ENCODE results near the gene TESMIN. TPM values are rescaled to one million over a fixed set of nuclear protein-coding genes. Genes with fewer than 3 reads are reported as not detected.

The TESMIN gene
- total RNA-seq, 4 donors from 2014 or later: 0.16 to 0.17 TPM; not detected in 2

DNA sequence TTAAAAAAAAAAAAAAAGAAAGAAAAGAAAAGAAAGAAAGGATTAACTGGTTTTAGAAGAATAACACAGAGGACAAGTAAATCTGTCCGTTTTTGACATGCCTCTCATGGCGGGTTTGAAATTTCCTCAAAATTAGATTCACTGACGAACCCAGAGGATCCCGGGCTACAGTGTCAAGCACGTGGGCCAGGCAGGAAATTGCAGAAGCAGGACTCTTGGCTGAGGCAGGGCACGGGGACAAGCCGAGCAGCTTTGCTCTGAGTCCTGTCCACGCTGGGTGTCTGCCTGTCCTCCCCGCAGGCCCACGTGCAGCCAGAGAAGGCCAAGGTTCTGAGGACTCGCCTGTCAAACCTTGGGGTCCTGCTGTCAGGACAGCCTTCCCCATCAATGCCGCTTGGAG, 42.3 kb downstream of the TESMIN start:
- TF ChIP-seq, protein P1, sequence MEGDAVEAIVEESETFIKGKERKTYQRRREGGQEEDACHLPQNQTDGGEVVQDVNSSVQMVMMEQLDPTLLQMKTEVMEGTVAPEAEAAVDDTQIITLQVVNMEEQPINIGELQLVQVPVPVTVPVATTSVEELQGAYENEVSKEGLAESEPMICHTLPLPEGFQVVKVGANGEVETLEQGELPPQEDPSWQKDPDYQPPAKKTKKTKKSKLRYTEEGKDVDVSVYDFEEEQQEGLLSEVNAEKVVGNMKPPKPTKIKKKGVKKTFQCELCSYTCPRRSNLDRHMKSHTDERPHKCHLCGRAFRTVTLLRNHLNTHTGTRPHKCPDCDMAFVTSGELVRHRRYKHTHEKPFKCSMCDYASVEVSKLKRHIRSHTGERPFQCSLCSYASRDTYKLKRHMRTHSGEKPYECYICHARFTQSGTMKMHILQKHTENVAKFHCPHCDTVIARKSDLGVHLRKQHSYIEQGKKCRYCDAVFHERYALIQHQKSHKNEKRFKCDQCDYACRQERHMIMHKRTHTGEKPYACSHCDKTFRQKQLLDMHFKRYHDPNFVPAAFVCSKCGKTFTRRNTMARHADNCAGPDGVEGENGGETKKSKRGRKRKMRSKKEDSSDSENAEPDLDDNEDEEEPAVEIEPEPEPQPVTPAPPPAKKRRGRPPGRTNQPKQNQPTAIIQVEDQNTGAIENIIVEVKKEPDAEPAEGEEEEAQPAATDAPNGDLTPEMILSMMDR (IDR thresholded peaks at IDR 0.05 in 4 of 5, conservative IDR thresholded peaks at IDR 0.05 in 1 of 5): no peak
- TF ChIP-seq POLR2A (IDR thresholded peaks at IDR 0.05): no peak
- Histone ChIP-seq H3K4me3 (no peak overlapping the region), H3K36me3 (no peaks in the 10 kb centered on the region), H3K4me1 (no peaks in the 10 kb centered on the region), H3K27me3 (peaks cover 0 to 16% (median 2%) of the 10 kb centered on the region in 3 donors), H3K27ac (no peak overlapping the region), H3K9me3 (no peaks in the 10 kb centered on the region)
- DNase-seq (no peak), ATAC-seq (no peak)
- intact Hi-C loops (cut with DNase I; ENCODE audit: low total_unique reads) (no loop called here), in situ Hi-C loops (cut with MboI; ENCODE audit: low sequenced_read_pairs in 4 of 4) (no loop called here)

DNA sequence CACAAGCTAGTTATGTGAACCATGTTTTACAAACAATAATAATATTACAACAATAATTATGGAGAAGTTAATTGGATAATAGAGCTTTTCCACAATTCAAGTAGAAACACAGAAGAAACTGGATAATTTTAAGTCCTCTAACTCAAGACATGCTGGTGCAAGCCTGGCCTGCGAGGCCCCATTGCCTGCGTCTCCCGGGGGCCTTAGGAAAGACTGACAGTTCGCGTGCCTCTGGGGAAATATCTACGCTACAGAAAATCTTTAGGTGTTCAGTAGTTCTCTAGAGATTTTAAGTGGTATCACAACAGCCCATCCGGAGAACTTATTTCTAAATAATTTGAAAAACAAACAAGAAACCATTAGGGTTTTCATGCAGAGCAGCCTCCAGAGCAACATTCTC, 43.8 kb downstream of the TESMIN start:
- ATAC-seq: no peak
- Histone ChIP-seq H3K36me3 (no peaks in the 10 kb centered on the region), H3K27ac (no peak overlapping the region), H3K9me3 (no peaks in the 10 kb centered on the region), H3K4me1 (no peaks in the 10 kb centered on the region), H3K4me3 (no peak overlapping the region), H3K27me3 (peaks cover 0 to 21% (median 2%) of the 10 kb centered on the region in 3 donors)
- in situ Hi-C loops (cut with MboI; ENCODE audit: low sequenced_read_pairs in 4 of 4) (no loop called here), intact Hi-C loops (cut with DNase I; ENCODE audit: low total_unique reads) (no loop called here)
- no peak for TF ChIP-seq POLR2A (IDR thresholded peaks at IDR 0.05)
- TF ChIP-seq, protein P1 (IDR thresholded peaks at IDR 0.05 in 4 of 5, conservative IDR thresholded peaks at IDR 0.05 in 1 of 5): no peak
- DNase-seq: no peak

DNA sequence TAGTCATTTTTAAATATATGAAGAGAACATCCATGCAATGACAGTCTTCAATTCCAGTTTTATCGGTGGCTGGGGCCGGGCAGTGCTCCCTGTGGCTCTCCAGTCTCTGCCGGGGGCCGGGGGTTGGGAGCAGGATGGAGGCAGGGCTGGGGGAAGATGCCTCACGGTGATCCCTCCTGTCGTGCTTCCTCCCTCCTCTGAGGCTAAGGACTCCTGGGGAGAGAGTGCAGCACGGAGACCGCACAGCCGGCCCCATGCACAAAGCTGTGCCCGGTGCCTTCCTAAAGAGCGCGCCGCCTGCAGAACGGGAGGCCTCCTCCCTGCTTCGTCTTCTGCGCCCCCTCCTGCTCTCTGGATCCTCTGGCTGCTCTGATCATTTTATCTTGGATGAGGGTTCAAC, 46.4 kb downstream of the TESMIN start:
- no peak for DNase-seq
- in situ Hi-C loops (cut with MboI; ENCODE audit: low sequenced_read_pairs in 4 of 4): no loop called here
- Histone ChIP-seq H3K27me3 (peaks cover 10 to 39% (median 12%) of the 10 kb centered on the region in 3 donors), H3K4me1 (no peaks in the 10 kb centered on the region), H3K4me3 (no peak overlapping the region), H3K36me3 (no peaks in the 10 kb centered on the region), H3K9me3 (no peaks in the 10 kb centered on the region), H3K27ac (no peak overlapping the region)
- ATAC-seq: no peak
- TF ChIP-seq, protein P1 (IDR thresholded peaks at IDR 0.05 in 4 of 5, conservative IDR thresholded peaks at IDR 0.05 in 1 of 5): no peak
- TF ChIP-seq POLR2A (IDR thresholded peaks at IDR 0.05): no peak
- intact Hi-C loops (cut with DNase I; ENCODE audit: low total_unique reads): no loop called here

DNA sequence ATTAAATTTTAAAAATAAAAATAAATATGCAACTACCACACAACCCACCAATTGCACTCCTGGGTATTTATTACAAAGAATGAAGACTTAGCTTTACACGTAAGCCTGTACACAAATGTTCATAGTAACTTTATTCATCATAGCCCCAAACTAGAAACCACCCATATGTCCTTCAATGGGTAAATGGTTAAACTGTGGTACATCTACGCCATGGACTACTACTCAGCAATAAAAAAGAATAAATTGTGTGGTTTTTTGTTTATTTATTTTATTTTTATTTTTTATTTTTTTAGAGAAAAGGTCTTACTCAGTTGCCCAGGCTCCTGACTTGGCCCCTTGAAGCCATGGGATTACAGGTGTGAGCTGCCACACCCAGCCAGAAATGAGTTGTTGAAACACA, 52.3 kb downstream of the TESMIN start:
- Histone ChIP-seq H3K9me3 (no peaks in the 10 kb centered on the region), H3K4me3 (no peak overlapping the region), H3K27me3 (peaks cover 10 to 45% (median 17%) of the 10 kb centered on the region in 3 donors), H3K4me1 (no peaks in the 10 kb centered on the region), H3K27ac (no peak overlapping the region), H3K36me3 (no peaks in the 10 kb centered on the region)
- in situ Hi-C loops (cut with MboI; ENCODE audit: low sequenced_read_pairs in 4 of 4): no loop called here
- DNase-seq (no peak), ATAC-seq (no peak)
- intact Hi-C loops (cut with DNase I; ENCODE audit: low total_unique reads): no loop called here
- TF ChIP-seq, protein P1 (IDR thresholded peaks at IDR 0.05 in 4 of 5, conservative IDR thresholded peaks at IDR 0.05 in 1 of 5): no peak
- no peak for TF ChIP-seq POLR2A (IDR thresholded peaks at IDR 0.05)

DNA sequence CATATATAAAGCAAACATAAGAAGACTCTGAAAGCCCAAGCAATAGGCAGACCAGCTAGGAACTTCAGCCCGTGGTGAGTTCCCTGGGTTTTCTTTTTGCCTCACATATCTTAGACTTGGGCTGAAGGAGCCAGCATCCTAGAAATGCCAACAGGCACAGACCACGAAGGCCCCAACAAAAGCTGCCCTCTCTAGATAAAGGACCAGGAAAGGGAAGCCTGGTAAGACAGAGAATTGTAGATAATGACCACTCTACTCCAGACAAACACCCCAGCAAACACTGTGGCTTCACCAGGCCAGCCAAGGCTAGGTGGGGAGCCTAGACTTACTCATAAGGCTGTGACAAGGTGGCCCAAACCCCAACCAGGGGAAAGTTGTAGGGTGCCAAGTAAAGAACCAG, 55.8 kb downstream of the TESMIN start:
- no peak overlapping the region for H3K4me3 ChIP-seq
- H3K27ac ChIP-seq: no peak overlapping the region
- intact Hi-C loops (cut with DNase I; ENCODE audit: low total_unique reads) (no loop called here), in situ Hi-C loops (cut with MboI; ENCODE audit: low sequenced_read_pairs in 4 of 4) (no loop called here)
- H3K9me3 ChIP-seq: no peaks in the 10 kb centered on the region
- ATAC-seq (no peak), DNase-seq (no peak)
- peaks cover under 1 to 22% (median 11%) of the 10 kb centered on the region in 3 donors for H3K27me3 ChIP-seq
- no peaks in the 10 kb centered on the region for H3K36me3 ChIP-seq
- no peaks in the 10 kb centered on the region for H3K4me1 ChIP-seq
- no peak for TF ChIP-seq POLR2A (IDR thresholded peaks at IDR 0.05)
- TF ChIP-seq, protein P1 (IDR thresholded peaks at IDR 0.05 in 4 of 5, conservative IDR thresholded peaks at IDR 0.05 in 1 of 5): no peak
